H9 (cell line): ENCODE data around the gene KRT80. TPM values are rescaled to one million over a fixed set of nuclear protein-coding genes. Genes with fewer than 3 reads are reported as not detected.

Source experiments
- DNase-seq: peaks from one replicate; pipeline ENCODE4 v3.0.0-alpha.2; 2017
- H2AFZ ChIP-seq: one replicate; pipeline ENCODE4 v1.6.1; 2013; ENCODE audit warnings: mild to moderate bottlenecking, low read length, control low read depth, moderate library complexity
- H2AK5ac ChIP-seq: 2 replicates; pipeline ENCODE4 v1.6.1; 2013; ENCODE audit warnings: low read length, control low read depth, mixed read lengths; ENCODE audit not compliant: insufficient read length
- H2BK120ac ChIP-seq: one replicate; pipeline ENCODE4 v1.6.1; 2013; ENCODE audit warnings: low read depth, mild to moderate bottlenecking, low read length, control low read depth, inconsistent platforms; ENCODE audit not compliant: poor library complexity, severe bottlenecking
- H2BK12ac ChIP-seq: 2 replicates; pipeline ENCODE4 v1.6.1; 2013; ENCODE audit warnings: low read length, control low read depth, mixed read lengths, low read depth; ENCODE audit not compliant: insufficient read length
- H2BK15ac ChIP-seq: 2 replicates; pipeline ENCODE4 v1.6.1; 2013; ENCODE audit warnings: low read depth, low read length, control low read depth
- H2BK20ac ChIP-seq: one replicate; pipeline ENCODE4 v1.6.1; 2013; ENCODE audit warnings: low read depth, mild to moderate bottlenecking, low read length, control low read depth, inconsistent platforms; ENCODE audit not compliant: poor library complexity, severe bottlenecking
- H2BK5ac ChIP-seq: 2 replicates; pipeline ENCODE4 v1.6.1; 2013; ENCODE audit warnings: low read length, control low read depth, mixed read lengths; ENCODE audit not compliant: insufficient read length
- H3K14ac ChIP-seq: 2 replicates; pipeline ENCODE4 v1.6.1; 2013; ENCODE audit warnings: low read length, control low read depth; ENCODE audit not compliant: insufficient read depth
- H3K18ac ChIP-seq: 2 replicates; pipeline ENCODE4 v1.6.1; 2013; ENCODE audit warnings: low read depth, mild to moderate bottlenecking, mixed read lengths, low read length, control low read depth; ENCODE audit not compliant: insufficient read length
- H3K23ac ChIP-seq: 2 replicates; pipeline ENCODE4 v1.6.1; 2013; ENCODE audit warnings: low read length, control low read depth, mixed read lengths, low read depth; ENCODE audit not compliant: insufficient read length
- H3K23me2 ChIP-seq: 2 replicates; pipeline ENCODE4 v1.6.1; 2013; ENCODE audit warnings: low read depth, mild to moderate bottlenecking, mixed read lengths, low read length, control low read depth; ENCODE audit not compliant: insufficient read length, poor library complexity, severe bottlenecking
- H3K27ac ChIP-seq: 2 replicates; pipeline ENCODE4 v1.5.1; 2013; ENCODE audit warnings: low read length, control low read depth, mixed read lengths, low read depth; ENCODE audit not compliant: insufficient read length
- H3K27me3 ChIP-seq: 2 replicates; pipeline ENCODE4 v1.6.1; 2013; ENCODE audit warnings: low read length, control low read depth, inconsistent platforms; ENCODE audit not compliant: insufficient read depth
- H3K4ac ChIP-seq: 2 replicates; pipeline ENCODE4 v1.6.1; 2013; ENCODE audit warnings: low read depth, mild to moderate bottlenecking, control low read depth, inconsistent platforms, low read length, moderate library complexity
- H3K4me1 ChIP-seq: 2 replicates; pipeline ENCODE4 v1.6.1; 2013; ENCODE audit warnings: low read length, control low read depth, inconsistent platforms; ENCODE audit not compliant: insufficient read depth
- H3K4me2 ChIP-seq: 2 replicates; pipeline ENCODE4 v1.6.1; 2013; ENCODE audit warnings: low read length, control low read depth, mixed read lengths; ENCODE audit not compliant: insufficient read length, insufficient read depth
- H3K56ac ChIP-seq: 2 replicates; pipeline ENCODE4 v1.6.1; 2013; ENCODE audit warnings: low read depth, mild to moderate bottlenecking, mixed read lengths, low read length, control low read depth; ENCODE audit not compliant: insufficient read length
- H3K79me1 ChIP-seq: 2 replicates; pipeline ENCODE4 v1.6.1; 2013; ENCODE audit warnings: low read depth, mild to moderate bottlenecking, moderate library complexity, low read length, control low read depth, inconsistent platforms; ENCODE audit not compliant: insufficient read depth, poor library complexity, severe bottlenecking
- H3K79me2 ChIP-seq: 2 replicates; pipeline ENCODE4 v1.6.1; 2013; ENCODE audit warnings: low read length, control low read depth, inconsistent platforms; ENCODE audit not compliant: insufficient read depth
- H3K9ac ChIP-seq: 2 replicates; pipeline ENCODE4 v1.6.1; 2013; ENCODE audit warnings: low read length, control low read depth, mixed read lengths; ENCODE audit not compliant: insufficient read length; ENCODE audit errors: extremely low read depth
- H3K9me3 ChIP-seq: one replicate; pipeline ENCODE4 v1.6.1; 2013; ENCODE audit warnings: low read depth, low read length, inconsistent platforms; ENCODE audit not compliant: control insufficient read depth
- H3T11ph ChIP-seq: one replicate; pipeline ENCODE4 v1.6.1; 2013; ENCODE audit warnings: mild to moderate bottlenecking, low read length, control low read depth, inconsistent platforms
- H4K20me1 ChIP-seq: one replicate; pipeline ENCODE4 v1.6.1; 2013; ENCODE audit not compliant: control insufficient read depth, insufficient read length, insufficient read depth
- H4K5ac ChIP-seq: 2 replicates; pipeline ENCODE4 v1.6.1; 2013; ENCODE audit warnings: low read depth, mild to moderate bottlenecking, mixed read lengths, low read length, control low read depth; ENCODE audit not compliant: insufficient read length
- H4K8ac ChIP-seq: replicated peaks from 2 replicates; pipeline ENCODE4 v1.6.1; 2013; ENCODE audit warnings: low read length, control low read depth, mixed read lengths, low read depth; ENCODE audit not compliant: insufficient read length
- H4K91ac ChIP-seq: 2 replicates; pipeline ENCODE4 v1.6.1; 2013; ENCODE audit warnings: low read depth, mild to moderate bottlenecking, moderate library complexity, mixed read lengths, low read length, control low read depth; ENCODE audit not compliant: insufficient read length
- H3K27ac Mint-ChIP-seq, 3 experiments: 2 replicates in 2 of 3; 3 replicates in 1 of 3; pipeline ENCODE4 v1.8.0; 2020 to 2021; ENCODE audit warnings: mixed read lengths in 3 of 3, mild to moderate bottlenecking in 1 of 3, moderate library complexity in 1 of 3
- H3K27me3 Mint-ChIP-seq: 2 replicates; pipeline ENCODE4 v1.8.0; 2021; ENCODE audit warnings: low read depth, mild to moderate bottlenecking, moderate library complexity, mixed read lengths
- H3K36me3 Mint-ChIP-seq, 3 experiments: 2 replicates in 2 of 3; 3 replicates in 1 of 3; pipeline ENCODE4 v1.8.0; 2020 to 2021; ENCODE audit warnings: low read depth in 3 of 3, mixed read lengths in 3 of 3; ENCODE audit not compliant: insufficient read depth in 1 of 3
- H3K4me1 Mint-ChIP-seq, 2 experiments: 2 replicates each; pipeline ENCODE4 v1.8.0; 2020; ENCODE audit warnings: mixed read lengths in 2 of 2
- H3K4me3 Mint-ChIP-seq, 2 experiments: 2 replicates in 1 of 2; 3 replicates in 1 of 2; pipeline ENCODE4 v1.8.0; 2020 to 2021; ENCODE audit warnings: mild to moderate bottlenecking in 2 of 2, mixed read lengths in 2 of 2, moderate library complexity in 1 of 2
- H3K9me3 Mint-ChIP-seq, 2 experiments: 2 replicates in 1 of 2; 3 replicates in 1 of 2; pipeline ENCODE4 v1.8.0; 2020; ENCODE audit warnings: mild to moderate bottlenecking in 2 of 2, mixed read lengths in 2 of 2, moderate library complexity in 1 of 2
- WGBS: extraction: QIAGEN DNeasy Blood & Tissue Kit; methylation state at CpG from one replicate; pipeline ENCODE4 v1.1.7; 2013; ENCODE audit warnings: missing lambda C conversion rate, low lambda C conversion rate, mixed read lengths; ENCODE audit not compliant: insufficient read length; ENCODE audit errors: extremely low coverage; 5-methylcytosine and 5-hydroxymethylcytosine counted together
- total RNA-seq: library from RNA; stranded (reverse); gene quantifications from 2 replicates; pipeline ENCODE4 v1.2.1, GENCODE V29; 2021
- TF ChIP-seq, protein P1 (sequence below): fragments of 200-600 bp; sonication (generic); conservative IDR thresholded peaks from 3 replicates; pipeline ENCODE4 v1.8.0; 2021; ENCODE audit warnings: antibody characterized with exemption, mild to moderate bottlenecking

The KRT80 gene
- total RNA-seq, 1 experiment from 2014 or later: not detected

DNA sequence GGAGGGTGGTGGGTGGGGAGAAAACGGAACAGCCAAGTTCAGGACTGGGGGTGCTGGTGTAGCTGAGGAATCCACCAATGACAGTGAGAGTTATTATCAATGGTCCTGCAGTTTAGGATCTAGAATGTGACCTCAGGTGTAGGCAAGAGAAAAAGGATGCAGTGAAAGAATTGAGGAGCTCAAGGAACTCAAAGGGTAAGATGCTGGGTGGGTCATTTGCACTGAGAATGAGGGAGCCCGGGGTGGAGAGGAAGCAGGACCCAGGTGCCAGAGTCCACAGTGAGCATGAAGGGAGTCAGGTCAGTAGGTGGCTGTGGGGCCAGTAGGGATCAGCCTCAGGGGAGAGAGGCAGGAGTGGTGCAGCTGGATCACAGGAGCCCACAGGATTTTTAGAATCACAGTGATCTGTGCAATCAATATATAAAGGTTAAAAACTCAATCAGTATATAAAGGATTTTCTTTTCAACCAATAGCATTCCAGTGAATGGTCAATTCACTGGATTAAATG is 38.1 kb upstream of the KRT80 start:
- H3K9me3 ChIP-seq: no peaks in the 10 kb centered on the region
- H2BK12ac ChIP-seq: no peak overlapping the region
- TF ChIP-seq, protein P1, sequence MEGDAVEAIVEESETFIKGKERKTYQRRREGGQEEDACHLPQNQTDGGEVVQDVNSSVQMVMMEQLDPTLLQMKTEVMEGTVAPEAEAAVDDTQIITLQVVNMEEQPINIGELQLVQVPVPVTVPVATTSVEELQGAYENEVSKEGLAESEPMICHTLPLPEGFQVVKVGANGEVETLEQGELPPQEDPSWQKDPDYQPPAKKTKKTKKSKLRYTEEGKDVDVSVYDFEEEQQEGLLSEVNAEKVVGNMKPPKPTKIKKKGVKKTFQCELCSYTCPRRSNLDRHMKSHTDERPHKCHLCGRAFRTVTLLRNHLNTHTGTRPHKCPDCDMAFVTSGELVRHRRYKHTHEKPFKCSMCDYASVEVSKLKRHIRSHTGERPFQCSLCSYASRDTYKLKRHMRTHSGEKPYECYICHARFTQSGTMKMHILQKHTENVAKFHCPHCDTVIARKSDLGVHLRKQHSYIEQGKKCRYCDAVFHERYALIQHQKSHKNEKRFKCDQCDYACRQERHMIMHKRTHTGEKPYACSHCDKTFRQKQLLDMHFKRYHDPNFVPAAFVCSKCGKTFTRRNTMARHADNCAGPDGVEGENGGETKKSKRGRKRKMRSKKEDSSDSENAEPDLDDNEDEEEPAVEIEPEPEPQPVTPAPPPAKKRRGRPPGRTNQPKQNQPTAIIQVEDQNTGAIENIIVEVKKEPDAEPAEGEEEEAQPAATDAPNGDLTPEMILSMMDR: no peak
- H3K14ac ChIP-seq: no peak overlapping the region
- no peak overlapping the region for H4K5ac ChIP-seq
- H3K27me3 Mint-ChIP-seq: peaks cover 77% of the 10 kb centered on the region
- no peak overlapping the region for H3K4me2 ChIP-seq
- no peak overlapping the region for H3K9ac ChIP-seq
- H3K79me2 ChIP-seq: no peaks in the 10 kb centered on the region
- peaks cover 12% of the 10 kb centered on the region for H3K23me2 ChIP-seq
- peaks cover 36 to 40% of the 10 kb centered on the region in 2 experiments for H3K4me1 Mint-ChIP-seq
- no peak overlapping the region for H2BK5ac ChIP-seq
- H3T11ph ChIP-seq: no peak overlapping the region
- no peak overlapping the region for H3K4ac ChIP-seq
- H3K4me1 ChIP-seq: peaks cover 2% of the 10 kb centered on the region; the same call in 1 of the 2 replicates
- H2BK20ac ChIP-seq: no peak overlapping the region
- no peaks in the 10 kb centered on the region for H3K79me1 ChIP-seq
- H3K27ac Mint-ChIP-seq: no peak overlapping the region; a peak in 1 of 7 replicates
- H2AK5ac ChIP-seq: no peak overlapping the region
- no peak overlapping the region for H2AFZ ChIP-seq
- DNase-seq: no peak
- H2BK120ac ChIP-seq: no peak overlapping the region
- no CpG with 5 or more reads among the region's 2 CpGs for WGBS
- no peak overlapping the region for H2BK15ac ChIP-seq
- H3K56ac ChIP-seq: no peak overlapping the region
- no peak overlapping the region for H3K18ac ChIP-seq
- no peak overlapping the region for H4K91ac ChIP-seq
- H3K23ac ChIP-seq: no peak overlapping the region
- H3K27me3 ChIP-seq: peaks cover 8% of the 10 kb centered on the region
- H3K36me3 Mint-ChIP-seq: peaks cover 0 to 5% (median 0%) of the 10 kb centered on the region in 3 experiments; a peak in 2 of 7 replicates
- no peaks in the 10 kb centered on the region for H3K9me3 Mint-ChIP-seq
- no peak overlapping the region for H4K8ac ChIP-seq
- H4K20me1 ChIP-seq: no peaks in the 10 kb centered on the region
- no peak overlapping the region for H3K4me3 Mint-ChIP-seq
- H3K27ac ChIP-seq: no peak overlapping the region
